ENCODE measurements around the gene SHISA9.

Gene SHISA9

DNA sequence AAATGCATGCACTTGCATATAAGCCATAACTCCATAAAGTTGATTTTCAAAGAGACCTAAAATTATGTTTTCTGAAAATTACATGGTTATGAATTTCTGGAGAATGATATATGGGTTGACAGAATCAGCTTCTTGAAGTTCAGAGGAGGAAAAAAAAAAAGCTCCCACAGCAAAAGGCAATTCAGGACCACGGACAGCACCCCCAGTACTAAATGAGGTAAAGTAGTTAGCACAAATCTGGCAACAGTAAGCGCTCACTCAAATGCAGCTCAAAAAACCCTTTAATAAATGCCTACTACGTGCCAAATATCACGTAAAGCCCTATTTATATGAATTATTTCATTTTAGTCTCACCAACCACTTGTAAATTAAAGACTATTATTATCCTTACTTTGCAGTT is 135.2 kb downstream of the SHISA9 start:
- FAIRE-seq: no peak

DNA sequence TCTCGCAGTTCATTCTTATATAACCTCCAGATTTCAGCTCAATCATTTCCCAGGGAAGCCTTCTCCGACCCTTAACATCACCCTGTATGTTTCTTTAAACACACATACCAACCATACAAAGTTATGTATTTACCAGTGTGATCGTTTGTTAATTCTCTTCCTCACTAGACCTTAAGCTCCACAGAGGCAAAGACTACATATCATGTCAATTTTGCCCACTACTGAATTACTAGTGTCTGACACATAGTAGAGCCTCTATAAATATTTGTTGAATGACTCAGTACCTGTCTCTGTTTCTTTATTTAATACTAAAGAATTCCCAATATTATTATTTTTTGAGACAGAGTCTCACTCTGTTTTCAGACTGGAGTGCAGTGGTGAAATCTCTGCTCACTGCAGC is 137.2 kb downstream of the SHISA9 start:
- FAIRE-seq: no peak

DNA sequence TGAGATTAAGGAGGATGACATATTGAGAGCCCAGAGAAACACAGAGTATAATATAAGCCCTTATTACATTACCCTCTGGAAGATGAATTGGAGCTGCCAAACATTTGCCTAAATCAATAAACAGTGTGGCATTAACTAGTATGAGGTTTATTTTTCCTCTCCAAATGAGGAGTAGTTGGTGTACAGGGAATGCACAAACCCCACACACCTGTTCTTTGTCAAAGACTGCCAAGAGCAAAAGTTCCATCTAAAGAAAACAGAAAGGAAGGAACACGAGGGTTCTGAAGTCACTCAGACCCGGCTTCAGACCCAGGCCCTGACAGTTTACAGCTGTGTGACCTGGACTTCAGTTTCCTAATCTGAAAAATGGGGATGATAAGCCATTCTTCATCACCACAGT is 138.1 kb downstream of the SHISA9 start:
- no peak for FAIRE-seq

DNA sequence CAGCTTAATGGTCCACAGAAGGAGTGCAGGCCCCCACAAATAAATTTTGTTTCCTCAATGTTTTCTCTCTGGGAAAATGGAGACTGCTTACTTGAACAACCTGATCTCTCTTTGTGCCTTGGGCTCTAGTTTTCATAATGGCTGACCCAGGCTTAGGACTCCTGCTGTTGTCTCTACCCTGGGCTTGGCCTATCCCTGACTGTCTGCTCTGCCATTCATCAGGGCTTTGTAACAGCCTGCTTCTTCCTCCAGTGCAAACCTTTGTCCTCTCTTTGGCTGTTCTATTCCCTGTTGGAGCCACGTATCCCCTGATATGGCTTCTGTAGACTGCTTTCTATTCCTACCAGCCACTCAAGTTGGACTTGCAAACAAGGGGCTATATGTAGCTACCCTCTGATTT is 139.8 kb downstream of the SHISA9 start:
- FAIRE-seq: no peak

DNA sequence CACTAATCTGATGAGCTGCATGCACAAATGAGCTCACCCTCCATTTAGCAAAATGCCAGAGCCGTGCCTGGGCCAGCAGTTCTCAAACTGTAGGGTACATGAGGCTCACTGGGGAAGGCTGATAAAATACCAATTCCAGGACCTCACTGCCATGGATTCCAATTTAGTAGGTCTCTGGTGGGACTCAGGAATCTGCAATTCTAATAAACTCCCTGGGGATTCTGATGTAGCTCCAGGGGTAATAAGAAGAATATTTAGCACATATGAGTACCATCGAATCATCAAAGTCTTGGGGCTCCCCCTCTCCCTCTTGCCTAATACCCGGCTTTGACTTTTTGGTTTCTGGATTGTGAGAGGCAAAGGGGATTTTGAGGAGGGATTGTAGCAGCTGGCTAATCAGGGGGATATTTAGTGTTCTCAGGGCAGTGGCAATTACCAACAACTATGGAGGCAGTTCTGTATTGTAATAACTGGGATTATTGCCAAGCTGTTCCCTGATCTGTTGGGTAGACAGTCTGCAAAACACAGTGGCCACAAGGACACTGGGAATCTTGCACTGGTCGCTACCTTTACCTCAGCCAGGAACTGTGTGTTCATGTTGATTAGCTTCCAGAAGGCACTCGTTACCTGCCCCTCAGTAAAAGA is 140.4 kb downstream of the SHISA9 start:
- no peak for FAIRE-seq

DNA sequence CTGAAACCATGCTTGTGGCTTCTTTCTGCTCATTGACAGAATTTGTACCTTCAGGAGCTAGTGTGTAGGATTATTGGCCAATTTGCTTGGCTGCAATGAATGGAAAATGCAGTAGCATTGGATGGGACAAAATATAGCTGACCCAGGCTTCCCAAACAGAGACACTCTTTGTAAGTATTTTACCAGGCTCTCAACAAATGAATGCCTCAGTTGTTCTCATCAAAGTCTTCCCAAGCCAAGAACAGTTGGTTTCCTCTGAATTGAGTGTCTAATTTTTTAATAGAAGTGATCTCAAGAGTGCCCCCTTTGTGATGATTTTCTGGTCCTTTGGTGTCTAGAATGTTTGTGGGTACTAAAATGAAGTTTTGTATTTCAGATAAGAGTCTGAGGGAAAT is 140.9 kb downstream of the SHISA9 start:
- FAIRE-seq: no peak

DNA sequence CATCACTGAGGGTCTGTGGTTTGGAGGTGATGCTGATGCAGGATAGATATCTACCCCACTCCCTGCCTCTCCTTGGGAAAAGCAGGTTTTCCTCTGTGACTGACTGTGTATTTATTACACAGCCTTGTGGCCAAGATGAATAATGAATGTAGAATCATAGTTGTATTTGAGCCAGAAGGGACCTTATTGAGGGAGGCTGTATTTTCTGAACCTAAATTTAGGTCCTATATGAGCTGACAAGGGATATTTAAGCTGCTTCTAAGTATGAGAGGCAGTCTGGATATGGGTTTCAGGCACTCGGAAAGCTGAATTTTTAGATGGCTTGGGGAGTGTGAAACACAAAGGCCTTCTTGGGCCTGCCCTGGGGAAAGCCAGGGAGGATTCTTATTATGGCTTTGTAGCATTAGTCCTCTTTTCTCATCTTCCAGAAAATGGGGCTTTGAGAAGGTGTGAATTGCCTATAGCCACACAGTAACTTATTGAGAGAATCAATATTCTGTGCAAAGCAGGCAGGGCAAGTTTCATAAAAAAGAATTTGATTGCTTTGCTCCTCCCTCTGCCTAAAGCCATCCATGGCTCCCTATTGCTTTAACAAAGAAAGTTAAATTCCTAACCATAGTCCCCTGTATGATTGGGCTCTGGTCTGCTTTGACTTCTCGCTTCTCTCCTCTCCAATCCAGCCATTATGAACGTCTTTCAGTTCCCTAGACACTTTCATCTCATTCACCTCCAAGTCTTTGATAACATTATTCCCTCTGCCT is 144.8 kb downstream of the SHISA9 start:
- no peak for FAIRE-seq

DNA sequence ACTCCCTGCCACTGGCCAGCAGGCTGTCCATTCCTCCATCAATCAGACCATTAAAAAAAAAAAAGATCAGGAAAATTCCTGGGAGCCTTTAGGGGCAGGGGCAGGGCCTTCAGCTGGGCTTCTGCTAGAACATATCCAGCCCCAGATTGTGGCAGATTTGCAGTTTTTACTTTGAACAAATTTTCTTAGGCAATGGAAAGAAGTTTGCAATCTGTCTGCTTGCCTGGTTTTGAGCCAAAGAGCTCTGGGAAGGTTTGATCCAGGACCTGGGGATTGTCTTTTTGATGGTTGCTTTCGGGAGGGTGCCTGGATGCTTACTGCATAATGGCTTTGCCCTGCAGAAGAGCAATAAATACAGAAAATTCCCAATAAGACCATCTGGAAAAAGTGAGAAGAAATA is 145.9 kb downstream of the SHISA9 start:
- no peak for FAIRE-seq

DNA sequence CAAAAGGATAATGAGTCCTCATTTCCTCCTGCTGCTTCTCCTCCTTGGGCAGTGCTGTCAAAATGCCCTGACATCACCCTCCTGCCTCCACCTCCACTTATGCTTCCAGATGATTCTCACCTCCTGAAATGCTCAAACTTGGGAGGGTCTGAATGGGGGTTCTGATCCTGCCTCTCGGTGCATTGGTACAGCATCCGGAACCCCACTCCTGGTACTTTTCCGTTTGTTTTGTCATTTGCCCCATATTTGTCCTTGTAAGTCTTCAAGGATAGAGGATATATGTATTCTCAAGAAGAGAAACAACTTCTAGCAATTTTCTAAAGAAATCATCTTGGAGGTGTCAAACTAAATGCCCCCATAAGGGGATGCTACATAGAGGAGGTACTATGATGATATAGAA is 148.3 kb downstream of the SHISA9 start:
- FAIRE-seq: no peak

DNA sequence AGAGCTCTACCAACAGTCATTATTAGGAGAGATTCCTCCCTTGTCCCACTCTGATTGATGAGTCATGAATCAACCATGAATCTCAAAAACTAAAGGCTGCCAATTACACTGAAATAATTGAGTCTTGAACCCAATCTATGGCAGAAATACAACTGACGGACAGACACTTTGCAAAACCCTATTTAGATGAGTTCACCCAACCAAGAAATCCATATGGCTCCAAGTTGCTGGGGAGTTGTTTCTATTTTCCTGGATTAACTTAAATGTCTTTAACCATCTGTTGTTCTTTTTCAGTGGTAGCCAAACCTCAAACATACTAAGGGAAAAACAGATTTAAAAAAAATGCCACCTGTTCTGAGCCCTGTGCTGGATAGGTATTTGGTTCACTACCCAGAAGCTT is 151.0 kb downstream of the SHISA9 start:
- FAIRE-seq: no peak

DNA sequence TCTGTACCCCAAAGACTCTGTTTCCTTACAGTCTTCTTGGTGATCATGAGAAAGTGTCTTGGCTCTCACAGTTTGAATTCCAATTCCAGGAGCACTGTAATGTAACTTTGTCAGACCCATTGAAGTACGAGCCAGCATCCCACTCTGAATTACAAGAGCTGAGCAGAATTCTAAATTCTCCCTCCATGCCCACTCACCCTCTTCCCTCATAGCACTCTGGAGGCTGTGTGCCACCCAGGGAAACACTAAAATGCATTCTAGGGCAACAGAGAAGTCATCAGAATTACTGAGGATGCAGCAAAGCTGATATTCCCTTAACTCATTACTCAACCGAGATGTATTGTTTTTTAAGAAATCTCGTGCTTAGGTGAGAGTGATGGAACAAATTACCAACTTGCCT is 154.1 kb downstream of the SHISA9 start:
- no peak for FAIRE-seq

DNA sequence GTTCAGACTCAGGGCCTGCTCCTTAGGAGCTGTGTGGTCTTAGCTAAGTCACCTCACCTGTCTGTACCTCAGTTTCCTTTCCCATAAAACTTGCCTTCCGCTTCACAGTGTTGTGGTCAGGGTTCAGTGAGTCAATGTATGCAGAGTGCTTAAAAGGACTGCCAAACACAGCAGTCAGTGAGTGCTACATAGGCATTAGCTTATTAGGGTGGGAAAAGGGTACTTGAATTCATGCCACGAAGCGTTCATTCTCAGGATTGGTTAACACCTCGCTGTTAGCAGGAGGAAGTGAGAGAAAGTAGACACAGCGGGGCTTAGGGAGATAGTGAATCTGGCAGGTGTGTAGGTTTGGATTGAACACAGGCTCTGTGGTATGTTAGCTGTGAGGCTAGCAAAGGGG is 155.2 kb downstream of the SHISA9 start:
- FAIRE-seq: no peak

DNA sequence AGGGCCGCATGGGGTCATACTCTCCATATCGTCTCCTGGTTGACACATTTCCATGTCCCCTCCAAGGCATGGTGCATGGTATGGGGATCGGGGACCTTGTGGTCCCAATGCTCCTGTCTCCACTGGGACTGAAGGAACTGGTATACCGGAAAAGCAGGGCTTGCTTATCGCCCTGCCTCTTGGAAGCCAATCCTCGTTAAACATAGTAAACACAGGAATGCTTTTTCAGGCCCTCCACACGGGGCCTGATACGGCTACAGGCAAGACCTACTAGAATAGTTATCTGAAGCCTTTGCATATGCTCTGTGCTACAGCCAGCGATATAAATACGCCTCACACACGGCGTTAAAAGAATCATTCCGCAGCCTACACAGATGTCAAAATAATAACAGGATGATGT is 159.5 kb downstream of the SHISA9 start:
- no peak for FAIRE-seq

DNA sequence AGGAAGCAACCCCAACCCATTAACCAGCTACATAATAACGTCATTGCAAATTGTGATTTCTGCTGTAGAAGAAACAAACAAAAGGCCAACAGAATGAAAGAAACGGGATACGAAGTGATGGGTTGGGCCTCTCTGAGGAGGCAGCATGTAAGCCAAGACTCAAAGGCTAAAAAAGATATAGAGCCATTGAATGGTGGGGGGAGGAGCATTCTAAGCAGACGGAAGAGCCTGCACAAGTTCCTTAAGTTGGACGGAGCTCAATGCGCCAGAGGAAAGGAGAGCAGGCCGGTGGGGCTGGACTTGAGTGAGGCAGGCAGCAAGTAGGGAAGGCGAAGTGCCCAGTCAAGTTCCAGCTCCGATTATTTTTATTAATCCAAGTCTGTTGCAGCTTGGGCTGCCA is 160.3 kb downstream of the SHISA9 start:
- no peak for FAIRE-seq

DNA sequence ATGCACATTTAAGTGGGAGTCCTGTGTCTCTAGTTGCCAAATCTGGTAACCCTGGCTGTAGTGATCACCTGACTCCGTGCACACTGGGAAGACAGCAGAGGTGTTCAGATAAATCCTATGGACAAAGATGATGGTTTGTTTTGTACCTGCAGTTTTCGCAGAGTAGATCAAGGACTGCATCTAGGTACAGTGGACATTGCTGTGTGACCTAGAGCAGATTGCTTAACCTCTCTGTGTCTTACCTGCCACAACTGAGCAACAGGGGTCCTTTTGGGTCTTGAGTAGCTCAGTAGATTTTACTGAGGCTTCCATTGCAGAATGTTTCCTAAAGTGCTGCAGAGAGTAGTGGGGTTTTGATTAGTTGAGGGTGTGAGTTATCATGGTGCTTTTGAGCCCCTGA is 160.8 kb downstream of the SHISA9 start:
- no peak for FAIRE-seq

DNA sequence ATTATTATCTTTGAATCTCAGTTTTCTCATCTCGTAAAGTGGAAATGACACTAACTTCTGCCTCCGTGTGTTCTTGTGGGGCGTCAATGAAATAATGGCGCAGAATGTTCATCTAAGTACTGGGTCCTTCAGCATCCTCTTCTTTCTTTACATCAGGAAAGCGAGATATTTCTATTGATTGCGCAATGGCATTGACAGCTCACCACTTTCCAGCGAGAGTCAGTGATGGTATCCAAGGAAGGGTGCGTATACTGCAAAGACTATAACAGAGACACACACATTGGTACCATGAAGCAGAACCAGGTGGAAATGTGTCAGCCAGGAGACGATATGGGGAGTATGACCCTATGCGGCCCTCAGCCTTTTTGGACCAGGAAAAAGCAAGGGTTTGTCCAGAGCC is 162.1 kb downstream of the SHISA9 start:
- FAIRE-seq: no peak

DNA sequence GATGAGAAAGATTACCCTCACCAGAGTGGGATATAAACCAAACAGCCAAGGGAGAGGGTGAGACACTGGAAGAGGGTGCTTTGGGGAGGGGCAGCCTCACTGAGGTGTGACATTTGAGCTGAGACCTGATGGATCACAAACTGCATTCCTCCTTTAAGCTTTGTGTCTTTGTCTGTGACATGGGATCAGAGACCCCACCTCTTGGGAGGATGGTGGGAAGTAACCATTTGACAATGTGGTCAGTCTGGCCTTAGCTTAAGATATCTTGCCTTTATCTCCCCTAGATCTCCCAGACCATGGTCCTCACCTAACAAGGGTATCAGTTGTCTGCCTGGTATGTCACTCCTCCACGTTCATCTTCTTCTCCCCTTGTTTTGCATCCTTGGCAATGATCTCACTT is 163.4 kb downstream of the SHISA9 start:
- no peak for FAIRE-seq

DNA sequence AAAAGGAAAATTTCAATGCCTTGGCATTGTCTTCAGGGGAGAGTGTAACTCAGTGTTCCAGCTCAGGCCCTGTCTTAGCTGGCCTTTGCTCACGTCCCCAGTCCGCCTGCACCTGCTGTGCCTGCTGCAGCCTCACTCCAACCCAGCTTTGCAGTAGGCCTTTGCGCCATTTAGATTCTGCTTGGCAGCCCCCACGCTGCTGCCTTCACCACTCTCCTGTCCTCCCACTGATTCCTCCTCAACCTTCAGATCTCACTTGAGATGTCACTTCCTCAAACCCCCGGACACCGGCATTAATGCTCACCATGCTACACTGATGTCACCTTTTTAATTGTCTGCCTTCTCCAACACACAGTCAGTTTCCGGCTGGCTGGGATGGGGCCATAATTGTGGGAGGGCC is 166.2 kb downstream of the SHISA9 start:
- no peak for FAIRE-seq

DNA sequence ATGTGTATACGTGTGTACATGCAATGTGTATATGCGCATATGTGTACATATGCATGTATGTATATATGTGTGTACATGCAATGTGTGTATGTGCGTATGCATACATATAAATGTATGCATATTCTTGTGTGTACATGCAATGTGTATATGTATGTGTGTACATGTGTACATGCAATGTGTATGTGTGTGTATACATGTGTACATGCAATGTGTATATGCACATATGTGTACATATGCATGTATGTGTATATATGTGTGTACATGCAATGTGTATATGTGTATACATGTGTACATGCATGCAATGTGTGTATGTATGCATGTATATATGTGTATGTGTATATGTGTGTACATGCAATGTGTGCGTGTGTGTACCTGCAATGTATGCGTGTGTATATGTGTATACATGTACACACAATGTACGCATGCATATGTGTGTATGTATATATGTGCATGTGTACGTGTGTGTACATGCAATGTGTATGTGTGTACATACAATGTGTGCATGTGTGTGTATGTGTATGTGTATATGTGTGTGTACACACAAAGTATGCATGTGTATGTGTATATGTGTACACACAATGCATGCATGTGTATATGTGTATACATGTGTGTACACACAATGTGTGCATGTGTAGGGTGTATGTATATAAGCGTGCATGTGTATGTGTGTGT is 167.7 kb downstream of the SHISA9 start:
- no peak for FAIRE-seq

DNA sequence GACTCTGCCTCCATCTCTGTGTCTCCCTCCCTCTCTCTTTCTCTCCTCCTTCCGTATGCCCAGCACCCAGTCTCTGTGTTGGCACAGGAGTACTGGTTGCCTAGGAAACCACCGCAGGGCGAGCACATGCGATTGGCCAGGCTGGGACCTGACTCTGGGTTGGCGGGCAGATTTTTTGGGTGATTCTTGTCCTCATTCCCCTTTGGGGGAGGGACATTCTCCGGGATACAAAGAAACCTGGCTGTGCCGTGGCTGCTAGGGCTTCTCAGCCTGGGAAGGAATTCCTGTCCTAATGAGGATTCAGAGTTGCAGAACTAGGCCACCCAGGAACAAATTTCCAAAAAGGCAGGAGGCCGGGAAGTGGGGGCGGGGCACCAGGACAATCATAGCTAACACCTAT is 168.9 kb downstream of the SHISA9 start:
- FAIRE-seq: no peak

DNA sequence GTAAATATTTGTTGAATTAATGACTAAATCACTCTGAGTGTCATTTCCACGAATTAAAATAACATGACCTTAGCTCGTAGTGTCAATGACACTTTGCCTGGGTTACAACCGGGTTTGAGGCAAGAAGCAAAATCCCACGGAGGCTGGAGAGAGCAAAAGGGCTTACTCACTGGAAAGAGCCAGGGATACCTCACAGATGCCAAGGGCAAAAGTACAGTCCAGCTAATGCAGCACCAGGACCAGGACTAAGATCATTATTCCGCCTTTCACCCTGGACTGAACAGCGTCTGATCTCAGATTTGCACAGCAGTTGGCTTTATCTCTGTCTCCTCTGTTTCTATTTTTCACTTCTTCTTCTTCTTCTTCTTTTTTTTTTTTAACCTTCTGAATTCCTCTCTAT is 175.5 kb downstream of the SHISA9 start:
- no peak for FAIRE-seq

DNA sequence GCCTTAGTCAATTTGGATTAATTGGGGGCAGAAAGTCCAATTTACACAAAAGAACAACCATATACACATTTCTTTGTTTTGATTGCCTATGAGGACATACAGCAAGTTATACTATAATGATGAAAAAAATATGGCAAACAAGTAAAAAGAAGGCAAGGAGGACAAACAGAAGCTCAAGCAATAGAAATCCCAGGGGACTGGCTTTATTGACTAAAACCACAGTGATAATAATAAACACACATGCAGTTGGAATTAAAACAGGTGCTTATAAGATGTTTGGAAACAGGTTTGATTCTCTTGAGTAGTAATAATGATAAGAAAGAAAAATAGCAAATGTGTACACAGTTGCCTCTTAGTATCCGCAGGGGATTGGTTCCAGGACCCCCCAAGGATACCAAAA is 176.4 kb downstream of the SHISA9 start:
- FAIRE-seq: no peak

DNA sequence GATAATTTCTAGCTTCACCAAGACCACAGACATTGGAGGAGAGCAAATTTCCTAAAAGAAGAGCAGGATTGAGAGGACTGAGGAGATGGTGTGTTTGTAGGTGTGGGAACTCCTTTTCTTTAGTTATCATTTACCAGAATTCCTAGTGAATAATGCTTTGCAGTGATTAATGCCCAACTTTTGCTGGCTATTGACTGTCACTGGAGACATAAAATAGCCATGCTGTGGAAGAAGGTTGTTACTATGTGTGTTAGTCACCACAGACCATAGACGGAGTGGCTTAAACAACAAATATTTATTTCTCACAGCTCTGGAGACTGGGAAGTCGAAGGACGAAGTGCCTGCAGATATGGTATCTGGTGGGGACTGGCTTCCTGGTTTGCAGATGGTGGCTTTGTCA is 179.1 kb downstream of the SHISA9 start:
- FAIRE-seq: no peak

DNA sequence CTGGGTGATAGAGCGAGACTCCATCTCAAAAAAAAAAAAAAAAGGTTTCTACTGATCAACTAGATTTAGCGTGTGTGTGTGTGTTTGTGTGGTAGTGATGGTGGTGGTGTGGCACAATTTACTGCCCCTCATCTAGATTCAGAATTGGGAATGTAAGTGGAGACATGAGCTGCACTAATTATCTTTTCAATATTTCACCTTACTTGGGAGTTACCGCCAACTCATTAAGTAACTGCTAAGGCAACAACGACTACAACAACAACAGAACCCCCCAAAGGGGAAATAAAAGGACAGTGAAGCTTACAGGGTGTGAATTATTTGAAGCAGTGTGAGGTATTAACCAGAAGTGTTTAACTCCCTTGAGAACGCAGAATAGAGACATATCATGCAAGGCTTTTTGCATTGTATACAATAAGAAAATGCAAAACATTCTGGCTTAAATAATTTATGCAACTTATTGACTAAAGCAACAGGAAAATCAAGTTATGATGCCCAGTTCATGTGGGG is 180.5 kb downstream of the SHISA9 start:
- FAIRE-seq: no peak
